Endometrial microvascular endothelial cells (primary cell): ENCODE data around the gene MFNG. TPM values are rescaled to one million over a fixed set of nuclear protein-coding genes. Genes with fewer than 3 reads are reported as not detected.

Experiments used
- in situ Hi-C: cut with HindIII; loops from 2 replicates; pipeline ENCODE4 v1.10.0; 2017; ENCODE audit warnings: low sequenced_read_pairs, low pct_unique_long_range_greater_than_20kb; ENCODE audit errors: inconsistent ontology term
- total RNA-seq: library from RNA; depleted of rRNA; stranded (reverse); fragments of >200 nt; gene quantifications from one replicate; pipeline ENCODE4 v1.2.3, GENCODE V29; 2015; ENCODE audit errors: inconsistent ontology term

The MFNG gene
- total RNA-seq, 1 donor from 2014 or later: 321 TPM

DNA sequence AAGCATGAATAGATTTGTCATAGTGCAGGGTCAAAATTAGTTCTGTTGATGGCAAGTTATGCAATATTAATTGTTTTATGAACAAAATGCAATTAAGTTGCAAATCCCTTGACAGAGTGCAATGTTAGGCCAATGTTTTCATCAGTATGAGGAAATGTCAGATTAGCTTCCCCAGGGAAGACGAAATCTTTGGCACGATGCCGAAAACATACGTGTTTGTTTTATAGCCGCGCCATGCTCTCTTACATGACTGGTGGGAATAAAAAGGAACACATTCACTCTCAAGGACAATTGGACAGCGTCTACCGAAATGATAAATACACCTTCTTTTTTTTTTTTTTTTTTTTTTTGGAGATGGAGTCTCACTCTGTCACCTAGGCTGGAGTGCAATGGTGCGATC lies 27.0 kb downstream of the MFNG start:
- in situ Hi-C loops: no loop called here

GRCh38 chr22:37457093-37457893 lies 28.9 kb downstream of the MFNG start:
- in situ Hi-C loops: no loop called here

DNA sequence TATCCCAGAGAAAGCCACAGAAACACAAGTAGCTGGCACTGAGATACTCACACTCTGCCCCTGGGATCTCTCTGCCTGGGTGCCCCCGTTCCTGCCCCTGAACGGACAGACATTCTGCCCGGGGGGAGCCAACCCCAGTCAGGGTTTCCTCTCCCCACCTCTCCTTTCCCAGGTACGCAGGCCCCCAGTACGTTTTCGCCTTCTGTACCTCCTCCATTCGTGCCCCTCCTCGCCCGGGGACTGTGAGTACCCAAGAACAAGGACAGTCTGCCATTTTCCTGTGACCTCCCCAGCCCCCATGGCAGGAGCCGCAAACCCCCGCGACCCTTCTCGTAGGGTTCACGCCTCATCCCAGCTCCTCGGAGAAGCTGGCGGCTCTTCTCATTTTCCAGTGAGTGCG lies 29.8 kb downstream of the MFNG start:
- in situ Hi-C loops: no loop called here

GRCh38 chr22:37455896-37456295 lies 30.3 kb downstream of the MFNG start:
- in situ Hi-C loops: no loop called here

DNA sequence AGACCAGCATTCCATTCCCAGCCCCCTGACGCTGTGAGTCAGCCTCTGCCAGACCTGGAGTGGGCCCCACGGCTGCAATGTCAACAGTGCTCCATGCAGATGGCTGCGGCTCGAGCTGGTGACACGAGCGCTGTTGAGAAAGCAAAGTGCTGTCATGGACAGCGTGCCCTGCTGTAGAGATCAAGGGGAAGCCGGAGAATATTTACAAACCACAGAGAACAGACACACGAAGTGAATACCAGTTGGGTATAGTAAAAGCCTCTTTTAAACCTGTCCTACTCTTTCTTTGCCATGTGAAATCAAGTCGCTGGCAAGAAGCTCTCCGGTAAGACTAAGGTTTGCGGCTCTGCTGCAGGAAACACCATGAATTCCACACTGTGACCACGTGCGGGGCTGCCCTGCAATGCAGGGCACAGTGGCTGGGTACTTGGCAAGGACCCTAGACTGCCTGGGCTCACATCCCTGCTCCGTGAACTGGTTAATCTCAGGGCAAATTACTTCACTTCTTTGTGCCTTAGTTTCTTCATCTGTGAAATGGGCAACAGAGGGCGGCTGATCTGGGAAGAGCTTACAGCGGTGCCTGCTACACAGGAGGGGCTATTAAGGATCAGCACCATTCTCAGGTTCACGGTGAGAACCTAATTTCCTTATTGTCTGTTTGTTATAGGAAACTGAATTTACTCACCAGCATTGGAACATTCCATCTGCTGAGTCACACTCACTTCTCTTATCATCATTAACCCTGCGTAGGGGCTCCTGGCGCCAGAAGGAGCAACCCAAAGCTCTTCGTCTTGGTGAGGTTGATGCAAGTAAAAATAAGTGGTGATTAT lies 31.1 kb downstream of the MFNG start:
- in situ Hi-C loops: no loop called here

DNA sequence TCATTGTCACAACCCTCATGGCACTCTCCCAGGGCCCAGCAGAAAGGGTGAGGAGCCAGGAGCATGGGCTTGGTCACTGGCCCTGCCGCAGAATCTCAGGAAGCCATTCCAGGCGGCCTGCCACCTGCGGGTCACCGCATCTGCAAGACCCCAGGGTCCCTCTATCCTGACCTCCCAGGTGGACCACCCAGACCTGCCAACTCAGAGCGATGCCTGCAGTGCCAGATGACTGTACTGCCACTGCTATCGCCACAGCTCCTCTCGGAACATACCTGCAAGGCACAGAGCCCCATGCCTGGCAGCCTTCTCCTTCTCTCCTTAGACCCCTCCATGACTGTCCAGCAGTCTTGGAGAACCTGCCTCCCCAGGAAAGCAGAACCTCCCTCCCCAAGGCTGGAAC lies 32.5 kb downstream of the MFNG start:
- in situ Hi-C loops: no loop called here

DNA sequence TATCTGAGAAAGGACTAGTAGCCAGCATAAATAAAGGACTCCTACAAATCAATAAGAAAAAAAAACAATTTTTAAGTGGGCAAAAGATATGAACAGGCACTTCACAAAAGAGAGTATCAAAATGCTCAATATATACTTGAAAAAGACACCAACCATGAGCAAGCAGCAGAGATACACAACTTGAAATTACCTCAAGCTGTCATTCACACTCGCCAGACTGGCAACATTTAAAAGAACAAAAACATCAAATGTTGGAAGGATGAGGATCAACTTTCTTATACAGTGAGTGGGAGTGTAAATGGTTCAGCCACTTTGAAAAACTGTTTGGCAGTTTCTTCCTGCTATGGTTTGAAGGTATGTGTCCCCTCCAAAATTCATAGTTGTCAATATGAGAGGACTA lies 35.0 kb downstream of the MFNG start:
- in situ Hi-C loops: no loop called here

- in situ Hi-C loops: no loop called here
These were observed 36.7 kb downstream of the MFNG start for GRCh38 chr22:37449331-37450001.

GRCh38 chr22:37448516-37449127 lies 37.6 kb downstream of the MFNG start:
- in situ Hi-C loops: no loop called here

DNA sequence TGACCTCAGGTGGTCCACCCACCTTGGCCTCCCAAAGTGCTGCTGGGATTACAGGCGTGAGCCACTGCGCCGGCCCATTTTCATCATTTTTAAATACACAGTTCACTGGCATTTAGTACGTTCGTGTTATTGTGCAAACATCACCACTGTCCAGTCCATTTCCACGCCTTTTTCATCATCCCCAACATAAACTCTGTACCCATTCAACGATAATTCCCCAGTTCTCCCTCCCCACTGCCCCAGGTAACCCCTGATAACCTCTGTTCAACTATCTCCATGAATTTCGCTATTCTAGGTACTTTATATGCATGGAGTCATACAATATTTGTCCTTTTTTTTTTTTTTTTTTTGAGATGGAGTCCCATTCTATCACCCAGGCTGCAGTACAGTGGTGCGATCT lies 40.7 kb downstream of the MFNG start:
- in situ Hi-C loops: no loop called here

- in situ Hi-C loops: no loop called here
These were observed 42.2 kb downstream of the MFNG start for GRCh38 chr22:37443977-37444376.

DNA sequence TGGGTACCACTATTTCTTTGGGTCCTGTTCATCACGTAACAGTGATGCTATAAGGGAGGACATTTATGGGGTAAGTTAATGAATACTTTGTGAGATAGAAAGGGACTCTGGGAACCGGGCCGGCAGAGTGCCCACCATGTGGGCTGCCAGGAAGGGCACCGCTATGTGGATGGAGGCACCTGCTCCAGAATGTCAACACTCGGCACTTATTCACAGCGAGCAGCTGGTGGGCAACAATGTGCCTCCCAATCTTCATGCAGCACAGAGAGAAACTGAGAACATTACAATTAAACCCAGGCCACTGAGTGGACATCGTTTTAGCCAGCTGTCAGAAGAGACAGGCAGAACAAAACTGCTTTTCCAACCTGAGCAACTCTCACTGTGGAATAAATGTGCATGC lies 43.1 kb downstream of the MFNG start:
- in situ Hi-C loops: no loop called here

DNA sequence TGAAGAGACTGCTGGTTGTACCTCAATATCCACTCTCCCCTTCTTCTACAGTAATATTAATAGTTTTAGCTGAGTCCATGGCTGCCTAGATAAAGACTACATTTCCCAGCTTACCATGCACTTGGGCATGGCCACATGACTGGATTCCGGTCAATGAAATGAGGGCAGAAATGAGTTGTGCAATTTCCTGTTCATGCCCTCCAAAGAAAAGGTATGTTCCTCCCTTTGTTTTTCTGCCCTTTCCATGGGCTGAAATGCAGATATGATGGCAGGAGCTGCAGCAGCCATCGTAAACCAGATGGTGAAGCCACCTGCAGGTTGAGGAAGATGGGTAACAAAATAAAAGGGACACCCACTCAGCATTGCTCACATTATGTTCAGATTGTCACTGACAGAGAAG lies 43.6 kb downstream of the MFNG start:
- in situ Hi-C loops: no loop called here

DNA sequence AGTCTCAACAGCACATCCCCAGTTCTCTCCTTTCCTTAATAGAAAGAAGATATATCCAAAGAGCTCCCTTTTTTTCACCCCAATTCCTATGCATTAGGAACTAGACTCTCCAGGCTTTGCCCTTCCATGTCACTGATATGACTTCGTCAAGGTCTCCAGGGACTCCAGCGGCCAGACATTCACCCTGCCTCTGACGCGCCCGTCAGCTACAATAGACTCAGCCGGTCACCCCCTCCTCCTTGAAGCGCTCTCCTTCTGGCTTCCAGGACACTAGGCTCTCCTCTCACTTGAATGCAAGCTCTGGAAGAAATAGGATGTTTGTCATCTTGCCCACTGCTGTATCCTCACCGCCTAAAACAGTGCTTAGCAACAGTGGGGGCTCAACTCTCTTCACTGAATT lies 44.0 kb downstream of the MFNG start:
- in situ Hi-C loops: no loop called here

DNA sequence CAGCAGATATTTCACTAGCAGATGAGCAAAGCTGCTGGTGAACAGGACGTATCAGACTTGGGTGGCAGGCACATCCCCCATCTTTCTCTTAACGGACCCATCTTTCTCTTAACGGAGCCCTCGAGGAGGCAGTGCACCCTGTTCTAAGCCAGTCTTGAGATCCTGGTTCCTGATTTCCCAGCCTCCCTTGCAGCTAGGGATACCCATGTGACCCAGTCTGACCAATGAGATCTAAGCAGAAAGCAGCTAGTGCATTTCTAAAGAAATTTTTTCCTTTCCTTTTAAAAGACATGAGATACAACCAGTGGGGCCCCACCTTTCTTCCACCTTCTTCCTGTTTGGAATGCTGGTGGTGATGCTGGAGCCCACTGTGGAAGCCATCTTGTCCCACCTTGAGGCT lies 45.3 kb downstream of the MFNG start:
- in situ Hi-C loops: no loop called here

DNA sequence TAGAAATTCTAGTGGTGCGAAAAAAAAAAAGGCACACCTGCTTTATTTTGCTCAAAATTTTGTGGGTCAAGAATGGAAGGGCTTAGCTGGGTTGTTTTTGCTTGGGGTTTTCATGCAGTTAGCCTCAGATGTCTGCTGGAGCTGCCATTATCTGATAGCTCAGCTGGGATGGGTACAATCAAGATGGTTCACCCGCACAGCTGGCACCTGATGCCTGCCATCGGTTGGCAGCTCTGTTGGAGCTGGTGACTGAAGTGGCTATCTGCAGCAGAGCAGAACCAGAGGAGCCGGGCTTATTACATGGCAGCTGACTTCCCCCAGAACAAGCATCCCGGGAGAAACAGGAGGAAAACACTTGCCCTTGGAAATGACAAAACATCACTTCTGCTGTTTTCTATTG lies 46.8 kb downstream of the MFNG start:
- in situ Hi-C loops: no loop called here

- in situ Hi-C loops: no loop called here
These were observed 50.1 kb downstream of the MFNG start for GRCh38 chr22:37435970-37436603.

GRCh38 chr22:37433786-37434185 lies 52.4 kb downstream of the MFNG start:
- in situ Hi-C loops: no loop called here

DNA sequence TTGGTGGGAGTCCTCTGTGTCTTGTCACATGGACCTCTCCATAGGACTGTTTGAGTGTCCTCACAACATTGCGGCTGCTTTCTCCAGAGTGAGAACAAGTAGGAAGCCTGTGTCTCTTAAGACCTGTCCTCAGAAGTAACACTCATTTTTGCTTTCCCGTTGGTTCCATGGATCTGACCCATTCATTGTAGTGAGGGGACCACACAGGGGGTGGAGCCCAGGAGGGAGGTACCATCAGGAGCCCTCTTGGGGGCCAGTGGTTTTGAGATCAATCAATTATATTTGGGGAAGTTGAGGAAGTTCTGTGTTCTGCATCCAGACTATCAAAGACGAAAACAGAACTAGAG lies 53.5 kb downstream of the MFNG start:
- in situ Hi-C loops: no loop called here
